B cell (primary cell): ENCODE measurements around the gene CEP295NL. TPM values are rescaled to one million over a fixed set of nuclear protein-coding genes. Genes with fewer than 3 reads are reported as not detected.
"Not testable (repeated sequence)": the region's sequence is repeated elsewhere in the genome, so short reads cannot be mapped to it uniquely, and the experiment has no call there.

ENCODE experiments used
- ATAC-seq: fragments of 200-7000 bp; cut with Tn5 transposase; one replicate; pipeline ENCODE4 v1.10.0; 2021; ENCODE audit warnings: low read depth, mild to moderate bottlenecking, moderate number of reproducible peaks, moderate library complexity
- CTCF ChIA-PET: fragments of 350-600 bp; sonication (Branson Sonifier 250); formaldehyde crosslinking; loops from one replicate; lab custom pipeline; 2021; ENCODE audit warnings: antibody characterized with exemption, inconsistent platforms; lab: Charles Lee
- POLR2A ChIA-PET: fragments of 350-600 bp; sonication (Branson Sonifier 250); formaldehyde crosslinking; loops from one replicate; lab custom pipeline; 2021; ENCODE audit warnings: antibody characterized with exemption; lab: Charles Lee
- DNase-seq: peaks from one replicate; pipeline ENCODE4 v3.0.0; 2013
- H2AFZ ChIP-seq: 2 replicates; pipeline ENCODE4 v1.6.1; 2012; ENCODE audit warnings: mild to moderate bottlenecking, low read depth, low read length; ENCODE audit not compliant: insufficient read depth, poor library complexity, severe bottlenecking
- H3K27ac ChIP-seq, 2 donors: 1 replicate in 1 of 2; 2 replicates in 1 of 2; pipeline ENCODE4 v1.5.1; 2012 to 2013; ENCODE audit warnings: low read length in 2 of 2, mild to moderate bottlenecking in 2 of 2, moderate library complexity in 1 of 2
- H3K27me3 ChIP-seq, 4 experiments: fragments of 200-600 bp in 1 of 4; sonication (generic) in 1 of 4; replicated peaks in 1 of 4; 1 replicate in 2 of 4; 2 replicates in 2 of 4; pipeline versions ENCODE4 v1.6.1 to v1.7.0; 2013 to 2016; ENCODE audit warnings: low read length in 3 of 4, mild to moderate bottlenecking in 2 of 4, mixed read lengths in 1 of 4, moderate library complexity in 1 of 4; ENCODE audit not compliant: insufficient read depth in 4 of 4, control insufficient read depth in 3 of 4; ENCODE audit errors: control extremely low read depth in 1 of 4
- H3K36me3 ChIP-seq, 2 experiments: replicated peaks in 1 of 2; 1 replicate in 1 of 2; 2 replicates in 1 of 2; pipeline versions ENCODE4 v1.6.1 to v1.7.1; 2013; ENCODE audit warnings: low read length in 1 of 2; ENCODE audit not compliant: insufficient read depth in 2 of 2, control insufficient read depth in 1 of 2; ENCODE audit errors: control extremely low read depth in 1 of 2, extremely low read depth in 1 of 2
- H3K4me1 ChIP-seq, 2 donors: fragments of 200-600 bp in 1 of 2; sonication (generic) in 1 of 2; 1 replicate in 1 of 2; 2 replicates in 1 of 2; pipeline versions ENCODE4 v1.5.1 to v1.6.1; 2013 to 2017; ENCODE audit warnings: low read length in 2 of 2; ENCODE audit not compliant: control insufficient read depth in 2 of 2, insufficient read depth in 2 of 2
- H3K4me2 ChIP-seq: replicated peaks from 2 replicates; pipeline ENCODE3; 2012; ENCODE audit warnings: mild to moderate bottlenecking, low read depth, low read length; ENCODE audit not compliant: poor library complexity, severe bottlenecking
- H3K4me3 ChIP-seq, 5 experiments: fragments of 200-600 bp in 1 of 5; sonication (generic) in 1 of 5; 1 replicate in 3 of 5; 2 replicates in 2 of 5; pipeline versions ENCODE4 v1.5.1 to v1.7.0; 2011 to 2016; ENCODE audit warnings: low read length in 4 of 5, mild to moderate bottlenecking in 4 of 5, low read depth in 2 of 5, control low read depth in 1 of 5, moderate library complexity in 1 of 5; ENCODE audit not compliant: insufficient read depth in 1 of 5; ENCODE audit errors: control extremely low read depth in 1 of 5, extremely low read depth in 1 of 5
- H3K79me2 ChIP-seq: fragments of 200-600 bp; sonication (generic); one replicate; pipeline ENCODE4 v1.6.0; 2016; ENCODE audit warnings: low read length; ENCODE audit not compliant: control insufficient read depth, insufficient read depth
- H3K9ac ChIP-seq: fragments of 200-600 bp; sonication (generic); 2 replicates; pipeline ENCODE4 v1.6.1; 2017; ENCODE audit warnings: mild to moderate bottlenecking, low read length, moderate library complexity
- H3K9me3 ChIP-seq, 3 donors: one replicate each; pipeline versions ENCODE4 v1.6.1 to v1.7.1; 2013; ENCODE audit warnings: low read length in 2 of 3; ENCODE audit not compliant: control insufficient read depth in 2 of 3, insufficient read depth in 1 of 3; ENCODE audit errors: control extremely low read depth in 1 of 3
- H4K20me1 ChIP-seq: 2 replicates; pipeline ENCODE4 v1.6.0; 2012; ENCODE audit warnings: mild to moderate bottlenecking, low read length; ENCODE audit not compliant: insufficient read depth, control insufficient read depth, poor library complexity, severe bottlenecking
- H3K27ac Mint-ChIP-seq: one replicate; pipeline ENCODE4 v1.8.0; 2021; ENCODE audit warnings: mixed read lengths
- H3K27me3 Mint-ChIP-seq: one replicate; pipeline ENCODE4 v1.8.0; 2021; ENCODE audit warnings: mixed read lengths
- H3K4me1 Mint-ChIP-seq: one replicate; pipeline ENCODE4 v1.8.0; 2021; ENCODE audit warnings: mixed read lengths
- H3K4me3 Mint-ChIP-seq: one replicate; pipeline ENCODE4 v1.8.0; 2021; ENCODE audit warnings: mixed read lengths
- H3K9me3 Mint-ChIP-seq: one replicate; pipeline ENCODE4 v1.8.0; 2022; ENCODE audit warnings: mixed read lengths; ENCODE audit not compliant: insufficient read depth
- CTCF ChIP-seq: fragments of 200-600 bp; IDR thresholded peaks from one replicate; pipeline ENCODE4 v1.8.0; 2022; ENCODE audit warnings: antibody characterized with exemption, mild to moderate bottlenecking
- EZH2 ChIP-seq: IDR thresholded peaks from 2 replicates; pipeline ENCODE4 v1.6.1; 2012; ENCODE audit warnings: borderline replicate concordance, low read depth, mild to moderate bottlenecking, moderate library complexity, low read length; ENCODE audit not compliant: insufficient read depth, poor library complexity, severe bottlenecking
- WGBS: methylation state at CpG from one replicate; pipeline ENCODE4 v1.1.5; 2013; ENCODE audit warnings: missing lambda C conversion rate; ENCODE audit not compliant: insufficient coverage; 5-methylcytosine and 5-hydroxymethylcytosine counted together
- intact Hi-C: fragments of 100-400 bp; cut with micrococcal nuclease; formaldehyde crosslinking; loops from one replicate; pipeline ENCODE4 v1.10.0; 2022
- polyA plus RNA-seq: library from polyadenylated mRNA; depleted of rRNA; stranded (reverse); fragments of >200 nt; gene quantifications from 2 replicates; pipeline ENCODE4 v1.2.3, GENCODE V29; 2012
- total RNA-seq, 2 donors: library from RNA; stranded (reverse); fragments of 120-200 nt in 1 of 2; gene quantifications; 1 replicate in 1 of 2; 2 replicates in 1 of 2; pipeline versions ENCODE4 v1.2.3 to v1.2.4, GENCODE V29; 2013 to 2022

The CEP295NL gene
- total and polyA plus RNA-seq, 2 donors (not counting 1 experiment from before 2014, with no cell fraction given): 0.09 to 1.3 TPM

- no peak overlapping the region for H3K4me3 ChIP-seq
- no peak overlapping the region for H3K4me3 Mint-ChIP-seq
- POLR2A ChIA-PET: no interaction called here
- no peak for TF ChIP-seq EZH2
- TF ChIP-seq CTCF: no peak
- no peaks in the 10 kb centered on the region for H3K27me3 Mint-ChIP-seq
- CTCF ChIA-PET: no interaction called here
- no peaks in the 10 kb centered on the region for H3K4me1 Mint-ChIP-seq
- ATAC-seq (no peak), DNase-seq (no peak)
- H3K27ac Mint-ChIP-seq: no peak overlapping the region
- no peaks in the 10 kb centered on the region for H3K27me3 ChIP-seq
- H3K79me2 ChIP-seq: no peaks in the 10 kb centered on the region
- no peak overlapping the region for H3K9ac ChIP-seq
- no peaks in the 10 kb centered on the region for H3K36me3 ChIP-seq
- H4K20me1 ChIP-seq: no peaks in the 10 kb centered on the region
- intact Hi-C loops: no loop called here
- H3K27ac ChIP-seq: no peak overlapping the region
- WGBS: 85% methylated on average over 12 of the region's 15 CpGs
- H2AFZ ChIP-seq: no peak overlapping the region
- H3K9me3 ChIP-seq: no peaks in the 10 kb centered on the region
- no peak overlapping the region for H3K4me2 ChIP-seq
- no peaks in the 10 kb centered on the region for H3K4me1 ChIP-seq
- H3K9me3 Mint-ChIP-seq: no peaks in the 10 kb centered on the region
Observed at GRCh38 chr17:78870621-78871020, 32.4 kb downstream of the CEP295NL start.

DNA sequence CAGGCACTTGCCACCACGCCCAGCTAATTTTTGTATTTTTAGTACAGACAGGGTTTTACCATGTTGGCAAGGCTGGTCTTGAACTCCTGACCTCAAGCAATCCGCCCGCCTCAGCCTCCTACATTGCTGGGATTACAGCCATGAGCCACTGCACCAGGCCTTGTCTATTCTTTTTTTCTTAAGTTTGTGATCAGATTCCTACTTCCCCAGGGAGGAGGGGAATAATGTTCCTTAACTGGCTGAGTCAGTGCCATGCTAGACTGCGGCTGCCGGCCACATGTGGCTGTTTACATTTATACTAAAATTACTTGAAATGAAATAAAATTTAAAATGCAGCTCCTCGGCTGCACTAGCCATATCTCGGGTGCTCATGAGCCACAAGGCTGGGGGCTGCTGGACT lies 34.6 kb downstream of the CEP295NL start:
- no peak overlapping the region for H3K4me3 Mint-ChIP-seq
- Histone ChIP-seq H3K27ac (no peak overlapping the region), H3K9me3 (no peaks in the 10 kb centered on the region), H3K9ac (no peak overlapping the region), H3K36me3 (no peaks in the 10 kb centered on the region), H3K4me1 (no peaks in the 10 kb centered on the region), H4K20me1 (no peaks in the 10 kb centered on the region), H3K27me3 (no peaks in the 10 kb centered on the region), H3K79me2 (no peaks in the 10 kb centered on the region), H2AFZ (no peak overlapping the region), H3K4me3 (no peak overlapping the region), H3K4me2 (no peak overlapping the region)
- DNase-seq: no peak
- ATAC-seq: no peak
- no peaks in the 10 kb centered on the region for H3K9me3 Mint-ChIP-seq
- no peak overlapping the region for H3K27ac Mint-ChIP-seq
- no peaks in the 10 kb centered on the region for H3K4me1 Mint-ChIP-seq
- ChIA-PET POLR2A (no interaction called here), CTCF (interaction anchor here (0.7 to 7.7 kb wide), 3 partner anchors 19 to 102 kb away, joined by 3 to 119 read pairs (median 6); partner anchors contain the start of gene TIMP2)
- TF ChIP-seq EZH2: no peak
- no peak for TF ChIP-seq CTCF
- intact Hi-C loops: no loop called here
- 63% methylated on average over 3 of the region's 7 CpGs for WGBS
- H3K27me3 Mint-ChIP-seq: peaks cover 7% of the 10 kb centered on the region

- H3K9me3 ChIP-seq, H3K4me2 ChIP-seq, ATAC-seq, H3K27ac Mint-ChIP-seq, H3K27ac ChIP-seq, H3K9me3 Mint-ChIP-seq, H3K4me3 Mint-ChIP-seq, POLR2A ChIA-PET, DNase-seq, H3K36me3 ChIP-seq, H3K27me3 ChIP-seq, H3K79me2 ChIP-seq, H3K27me3 Mint-ChIP-seq, intact Hi-C loops, H3K4me3 ChIP-seq, H2AFZ ChIP-seq, H3K4me1 ChIP-seq, H4K20me1 ChIP-seq, H3K4me1 Mint-ChIP-seq, H3K9ac ChIP-seq: not testable (repeated sequence)
- 79% methylated on average over 2 of the region's 3 CpGs for WGBS
- CTCF ChIA-PET: interaction anchor here (1.2 to 7.7 kb wide), 7 partner anchors 11 to 115 kb away, joined by 3 to 119 read pairs (median 9); no protein-coding TSS in a partner anchor
Observed at GRCh38 chr17:78867046-78867445, 36.0 kb downstream of the CEP295NL start.
